ENCODE measurements around the gene PTHLH.

PTHLH gene

DNA sequence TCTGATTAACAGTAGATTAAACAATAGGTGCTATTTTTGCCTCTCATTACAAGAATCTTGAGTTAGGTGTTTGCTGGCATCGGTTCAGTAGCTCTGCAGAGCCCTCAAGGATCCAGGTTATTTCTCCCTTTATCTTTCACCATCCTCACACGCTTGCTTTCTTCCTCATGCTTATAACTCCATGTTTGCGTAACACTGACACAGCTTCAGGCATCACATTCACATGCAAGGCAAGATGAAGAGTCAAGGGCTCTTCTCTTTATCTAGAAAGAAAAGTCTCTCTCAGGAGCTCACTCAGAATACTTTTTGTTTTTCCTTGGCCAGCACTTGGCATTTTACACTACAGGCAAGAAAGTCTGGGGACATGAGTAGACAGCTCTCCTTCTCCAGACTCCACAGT is 24.2 kb upstream of the PTHLH start:
- no peak overlapping the region for H3K9ac ChIP-seq (ENCODE audit: low read length)
- no peak overlapping the region for H3K4me3 ChIP-seq (ENCODE audit: low read length)
- no peaks in the 10 kb centered on the region for H3K36me3 ChIP-seq (ENCODE audit: control insufficient read depth, low read depth, low read length)
- H3K27me3 ChIP-seq (ENCODE audit: control insufficient read depth, insufficient read depth, low read length), result no peaks in the 10 kb centered on the region
- H3K9me3 ChIP-seq (ENCODE audit: control insufficient read depth, low read depth, low read length), result no peaks in the 10 kb centered on the region
- H3K4me1 ChIP-seq (ENCODE audit: control insufficient read depth, low read depth, low read length), result peaks cover 3% of the 10 kb centered on the region
- no peak overlapping the region for H3K27ac ChIP-seq (ENCODE audit: low read length)

DNA sequence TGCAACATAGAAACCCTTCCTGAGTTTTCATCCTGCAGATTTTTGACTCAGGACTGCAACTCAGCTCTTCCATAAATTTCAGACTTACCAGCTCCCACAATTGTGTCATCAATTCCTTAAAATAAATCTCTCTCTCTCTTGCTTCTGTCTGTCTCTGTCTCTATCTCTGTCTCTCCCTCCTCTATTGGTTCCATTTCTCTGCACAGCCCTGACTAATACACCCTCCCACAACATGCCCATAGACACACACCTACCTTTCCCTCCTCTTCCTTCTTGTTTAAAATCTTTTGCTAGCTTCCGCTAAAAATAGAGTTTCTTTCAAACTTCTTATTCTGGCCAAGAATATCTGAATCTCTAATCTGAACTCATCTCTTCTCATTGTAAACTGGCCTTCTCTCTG is 22.9 kb upstream of the PTHLH start:
- Histone ChIP-seq H3K36me3 (ENCODE audit: control insufficient read depth, low read depth, low read length) (no peaks in the 10 kb centered on the region), H3K27ac (ENCODE audit: low read length) (no peak overlapping the region), H3K4me3 (ENCODE audit: low read length) (no peak overlapping the region), H3K9ac (ENCODE audit: low read length) (no peak overlapping the region), H3K9me3 (ENCODE audit: control insufficient read depth, low read depth, low read length) (no peaks in the 10 kb centered on the region), H3K27me3 (ENCODE audit: control insufficient read depth, insufficient read depth, low read length) (no peaks in the 10 kb centered on the region), H3K4me1 (ENCODE audit: control insufficient read depth, low read depth, low read length) (peaks cover 3% of the 10 kb centered on the region)

DNA sequence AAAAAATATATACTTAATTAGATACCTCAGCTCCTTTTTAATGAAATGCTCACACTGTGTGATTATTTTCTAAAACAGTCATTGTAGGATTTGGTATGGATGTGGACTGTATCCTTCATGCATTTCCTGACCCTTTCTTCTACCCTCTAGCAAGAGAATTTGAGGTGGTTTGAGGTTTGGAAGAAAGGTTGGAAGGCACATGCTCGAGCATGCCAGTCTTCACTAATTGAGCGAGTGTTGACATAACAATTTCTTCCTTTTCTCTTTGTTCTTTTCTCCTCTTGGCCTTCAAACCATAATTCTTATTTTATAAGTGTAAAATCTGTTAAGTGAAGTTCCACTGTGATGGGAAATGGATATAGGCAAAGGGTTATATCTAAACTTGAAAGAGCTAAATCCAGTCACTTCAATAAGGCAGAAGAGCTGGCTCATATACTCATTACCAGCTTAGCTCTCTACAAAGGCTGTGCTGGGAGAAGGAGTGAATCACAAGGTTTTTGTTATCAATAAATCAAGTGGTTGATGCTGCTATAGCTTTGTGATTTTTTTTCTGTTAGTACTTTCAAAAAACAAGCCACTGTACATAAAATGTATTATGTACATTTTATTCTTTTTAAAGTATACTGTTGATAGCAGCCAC is 16.2 kb upstream of the PTHLH start:
- no peaks in the 10 kb centered on the region for H3K27me3 ChIP-seq (ENCODE audit: control insufficient read depth, insufficient read depth, low read length)
- no peaks in the 10 kb centered on the region for H3K4me1 ChIP-seq (ENCODE audit: control insufficient read depth, low read depth, low read length)
- no peak overlapping the region for H3K9ac ChIP-seq (ENCODE audit: low read length)
- H3K36me3 ChIP-seq (ENCODE audit: control insufficient read depth, low read depth, low read length), result no peaks in the 10 kb centered on the region
- no peaks in the 10 kb centered on the region for H3K9me3 ChIP-seq (ENCODE audit: control insufficient read depth, low read depth, low read length)
- H3K4me3 ChIP-seq (ENCODE audit: low read length), result no peak overlapping the region
- no peak overlapping the region for H3K27ac ChIP-seq (ENCODE audit: low read length)

DNA sequence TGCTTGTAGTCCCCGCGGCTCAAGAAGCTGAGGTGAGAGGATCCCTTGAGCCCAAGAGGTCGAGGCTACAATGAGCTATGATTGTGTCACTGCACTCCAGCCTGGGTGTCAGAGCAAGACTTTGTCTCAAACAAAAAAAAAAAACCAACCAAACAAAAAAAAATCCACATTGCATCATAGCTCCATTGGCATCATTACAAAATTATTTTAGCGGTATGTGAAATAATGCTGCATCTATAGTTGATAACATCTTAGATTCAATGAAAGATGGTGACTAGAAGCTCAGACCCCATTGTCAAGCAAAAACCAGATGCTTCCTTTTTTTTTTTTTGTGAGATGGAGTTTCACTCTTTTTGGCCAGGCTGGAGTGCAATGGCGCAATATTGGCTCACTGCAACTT is 14.8 kb upstream of the PTHLH start:
- no peaks in the 10 kb centered on the region for H3K9me3 ChIP-seq (ENCODE audit: control insufficient read depth, low read depth, low read length)
- no peak overlapping the region for H3K27ac ChIP-seq (ENCODE audit: low read length)
- no peak overlapping the region for H3K4me3 ChIP-seq (ENCODE audit: low read length)
- H3K4me1 ChIP-seq (ENCODE audit: control insufficient read depth, low read depth, low read length), result no peaks in the 10 kb centered on the region
- H3K27me3 ChIP-seq (ENCODE audit: control insufficient read depth, insufficient read depth, low read length), result no peaks in the 10 kb centered on the region
- H3K9ac ChIP-seq (ENCODE audit: low read length), result no peak overlapping the region
- H3K36me3 ChIP-seq (ENCODE audit: control insufficient read depth, low read depth, low read length), result no peaks in the 10 kb centered on the region

DNA sequence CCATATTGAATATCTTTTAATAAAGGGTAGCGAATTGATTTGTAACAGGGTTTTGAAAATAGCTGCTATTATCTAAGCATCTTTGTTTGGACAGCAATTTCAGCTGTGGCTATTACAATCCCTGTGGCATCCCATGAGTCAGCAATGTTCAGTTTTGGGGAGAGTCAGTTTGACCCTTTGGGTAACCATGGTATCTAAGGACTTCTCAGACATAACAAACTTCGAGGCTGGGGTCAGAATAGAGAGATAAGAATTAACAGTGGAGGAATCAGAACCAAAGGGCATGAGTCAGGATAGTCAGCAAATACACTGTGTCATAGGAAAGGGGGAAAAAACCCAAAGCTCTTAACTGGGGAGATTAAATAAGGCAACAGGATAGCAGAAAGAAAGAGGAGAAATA is 11.7 kb upstream of the PTHLH start:
- no peaks in the 10 kb centered on the region for H3K4me1 ChIP-seq (ENCODE audit: control insufficient read depth, low read depth, low read length)
- no peak overlapping the region for H3K9ac ChIP-seq (ENCODE audit: low read length)
- H3K27me3 ChIP-seq (ENCODE audit: control insufficient read depth, insufficient read depth, low read length), result peaks cover 3% of the 10 kb centered on the region
- H3K36me3 ChIP-seq (ENCODE audit: control insufficient read depth, low read depth, low read length), result no peaks in the 10 kb centered on the region
- H3K4me3 ChIP-seq (ENCODE audit: low read length), result no peak overlapping the region
- H3K9me3 ChIP-seq (ENCODE audit: control insufficient read depth, low read depth, low read length), result no peaks in the 10 kb centered on the region
- H3K27ac ChIP-seq (ENCODE audit: low read length), result no peak overlapping the region

DNA sequence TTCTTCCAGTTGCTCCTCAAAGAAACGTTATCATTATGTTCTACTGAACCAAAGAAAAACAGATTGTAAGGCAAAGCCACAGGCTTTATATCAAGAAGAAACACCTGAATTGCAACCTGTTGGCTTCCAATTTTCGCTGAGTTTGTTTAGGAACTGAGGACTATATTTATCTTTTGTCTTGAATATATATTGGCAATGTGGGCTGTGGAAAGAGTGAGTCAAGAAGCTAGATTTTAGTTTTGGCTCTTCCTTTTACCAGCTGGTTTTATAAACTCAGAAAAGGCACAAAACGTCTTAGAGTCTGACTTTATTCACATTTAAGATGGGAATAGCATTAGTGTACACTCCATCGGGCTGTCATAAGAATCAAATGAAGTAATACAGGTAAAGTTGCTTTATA is 10.4 kb upstream of the PTHLH start:
- Histone ChIP-seq H3K9me3 (ENCODE audit: control insufficient read depth, low read depth, low read length) (no peaks in the 10 kb centered on the region), H3K4me1 (ENCODE audit: control insufficient read depth, low read depth, low read length) (no peaks in the 10 kb centered on the region), H3K27me3 (ENCODE audit: control insufficient read depth, insufficient read depth, low read length) (peaks cover 16% of the 10 kb centered on the region), H3K36me3 (ENCODE audit: control insufficient read depth, low read depth, low read length) (no peaks in the 10 kb centered on the region), H3K27ac (ENCODE audit: low read length) (no peak overlapping the region), H3K4me3 (ENCODE audit: low read length) (no peak overlapping the region), H3K9ac (ENCODE audit: low read length) (no peak overlapping the region)

DNA sequence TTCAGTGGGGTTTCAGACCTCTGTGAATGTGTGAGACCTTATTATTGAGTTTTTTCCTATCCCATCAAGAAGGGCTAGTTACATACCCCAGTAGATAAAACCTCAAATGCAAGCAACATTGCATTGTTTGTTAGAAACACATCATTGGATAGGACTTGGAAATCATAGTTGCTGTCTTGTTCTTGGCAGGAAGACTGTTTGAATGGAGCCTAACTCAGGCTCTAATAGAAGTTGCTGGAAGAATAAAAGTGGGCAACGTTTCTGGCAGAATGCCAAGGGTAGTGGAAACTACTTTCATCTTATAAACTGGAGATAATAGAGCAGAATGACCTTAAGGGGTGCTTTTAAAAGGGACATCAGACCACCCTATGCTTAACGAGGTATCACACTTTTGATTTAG is 9.9 kb upstream of the PTHLH start:
- Histone ChIP-seq H3K9ac (ENCODE audit: low read length) (no peak overlapping the region), H3K4me1 (ENCODE audit: control insufficient read depth, low read depth, low read length) (no peaks in the 10 kb centered on the region), H3K4me3 (ENCODE audit: low read length) (no peak overlapping the region), H3K36me3 (ENCODE audit: control insufficient read depth, low read depth, low read length) (no peaks in the 10 kb centered on the region), H3K9me3 (ENCODE audit: control insufficient read depth, low read depth, low read length) (no peaks in the 10 kb centered on the region), H3K27me3 (ENCODE audit: control insufficient read depth, insufficient read depth, low read length) (peaks cover 22% of the 10 kb centered on the region), H3K27ac (ENCODE audit: low read length) (no peak overlapping the region)

DNA sequence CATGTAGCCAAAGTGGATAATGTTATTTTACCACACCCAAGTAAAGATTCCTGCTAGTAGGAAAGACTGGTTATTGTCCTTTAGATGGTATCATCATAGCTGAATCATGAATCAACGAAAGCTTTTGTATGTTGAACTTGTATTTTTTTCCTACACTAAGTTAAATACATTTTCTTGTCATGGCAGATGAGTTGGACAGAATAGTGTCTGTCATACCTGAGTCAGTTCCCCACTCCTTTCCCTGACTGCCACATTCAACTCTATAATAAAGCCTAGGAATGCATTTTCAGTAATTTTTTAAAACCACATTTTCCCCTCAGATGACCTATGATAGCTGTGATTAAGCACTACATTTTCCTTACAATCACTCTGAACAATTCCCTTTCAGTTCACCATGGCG is 9.3 kb upstream of the PTHLH start:
- Histone ChIP-seq H3K36me3 (ENCODE audit: control insufficient read depth, low read depth, low read length) (no peaks in the 10 kb centered on the region), H3K27ac (ENCODE audit: low read length) (no peak overlapping the region), H3K9ac (ENCODE audit: low read length) (no peak overlapping the region), H3K27me3 (ENCODE audit: control insufficient read depth, insufficient read depth, low read length) (peaks cover 27% of the 10 kb centered on the region), H3K4me1 (ENCODE audit: control insufficient read depth, low read depth, low read length) (no peaks in the 10 kb centered on the region), H3K4me3 (ENCODE audit: low read length) (no peak overlapping the region), H3K9me3 (ENCODE audit: control insufficient read depth, low read depth, low read length) (no peaks in the 10 kb centered on the region)

DNA sequence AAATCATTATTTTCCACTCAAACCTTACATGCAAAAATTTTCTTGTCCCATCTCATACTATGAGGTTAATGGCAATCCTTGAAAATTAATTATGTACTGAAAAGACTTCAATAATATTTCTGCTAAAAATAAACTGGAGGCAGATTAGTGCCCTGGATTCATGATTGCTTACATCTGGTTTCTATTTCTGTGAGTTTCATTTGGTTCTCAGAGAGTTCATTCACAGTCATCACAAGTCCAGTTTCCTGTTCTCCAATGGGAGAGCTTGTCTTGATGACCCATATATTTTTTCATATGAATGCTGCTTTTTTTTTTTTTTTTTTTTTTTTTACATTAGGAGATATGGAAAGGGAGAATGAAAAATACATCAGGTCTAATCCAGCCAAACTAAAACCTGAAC is 6.6 kb upstream of the PTHLH start:
- Histone ChIP-seq H3K9me3 (ENCODE audit: control insufficient read depth, low read depth, low read length) (no peaks in the 10 kb centered on the region), H3K27ac (ENCODE audit: low read length) (no peak overlapping the region), H3K9ac (ENCODE audit: low read length) (no peak overlapping the region), H3K36me3 (ENCODE audit: control insufficient read depth, low read depth, low read length) (no peaks in the 10 kb centered on the region), H3K4me3 (ENCODE audit: low read length) (no peak overlapping the region), H3K4me1 (ENCODE audit: control insufficient read depth, low read depth, low read length) (peaks cover 14% of the 10 kb centered on the region), H3K27me3 (ENCODE audit: control insufficient read depth, insufficient read depth, low read length) (peaks cover 54% of the 10 kb centered on the region)

DNA sequence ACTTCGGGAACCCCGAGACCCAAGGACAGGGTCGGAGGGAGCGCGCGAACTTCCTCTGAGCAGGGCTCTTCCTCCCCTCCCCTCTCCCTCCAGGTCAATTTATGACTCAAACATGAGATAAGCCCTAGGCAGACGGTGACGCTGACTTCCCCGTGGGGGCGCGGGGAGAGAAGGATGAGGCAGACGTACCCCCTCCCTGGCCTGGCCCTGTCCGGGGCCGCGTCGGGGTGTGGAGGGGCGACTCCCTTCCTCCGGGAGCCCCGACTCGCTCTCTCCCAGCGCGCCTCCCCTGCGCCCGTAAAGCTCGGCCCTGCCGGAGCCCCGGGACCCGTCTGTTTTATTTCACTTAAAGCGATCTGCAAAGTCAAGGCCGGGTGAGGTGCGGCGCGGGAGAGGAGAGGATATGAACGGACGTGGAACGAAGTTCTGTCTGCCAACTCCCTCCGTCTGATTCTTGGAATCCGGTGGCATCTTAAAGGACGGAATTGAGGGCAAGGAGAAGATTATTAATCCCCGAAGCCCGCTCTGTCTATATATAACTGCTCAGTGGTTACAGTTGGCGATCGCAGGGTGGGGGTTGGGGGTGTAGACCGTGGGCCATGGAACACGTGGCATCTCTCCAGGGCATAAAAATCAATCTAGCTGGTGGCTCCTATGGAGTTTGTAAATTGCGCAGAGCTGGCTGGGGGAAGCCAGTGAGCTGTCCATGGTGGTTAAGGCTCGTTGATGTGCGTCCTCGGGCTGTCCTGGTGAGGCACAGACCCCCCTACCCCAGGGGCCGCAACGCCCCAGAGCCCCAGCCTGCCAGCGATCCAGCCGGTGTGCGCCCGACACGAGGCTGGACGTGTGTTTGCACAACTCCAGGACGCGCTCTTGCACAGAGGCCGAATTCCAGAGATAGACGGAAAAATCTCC is 2.9 kb upstream of the PTHLH start:
- H3K9ac ChIP-seq (ENCODE audit: low read length), result no peak overlapping the region
- no peaks in the 10 kb centered on the region for H3K9me3 ChIP-seq (ENCODE audit: control insufficient read depth, low read depth, low read length)
- H3K27me3 ChIP-seq (ENCODE audit: control insufficient read depth, insufficient read depth, low read length), result peaks cover 91% of the 10 kb centered on the region
- H3K4me1 ChIP-seq (ENCODE audit: control insufficient read depth, low read depth, low read length), result peaks cover 24% of the 10 kb centered on the region
- H3K36me3 ChIP-seq (ENCODE audit: control insufficient read depth, low read depth, low read length), result no peaks in the 10 kb centered on the region
- no peak overlapping the region for H3K27ac ChIP-seq (ENCODE audit: low read length)
- H3K4me3 ChIP-seq (ENCODE audit: low read length), result peak overlapping the region; percentile 54

DNA sequence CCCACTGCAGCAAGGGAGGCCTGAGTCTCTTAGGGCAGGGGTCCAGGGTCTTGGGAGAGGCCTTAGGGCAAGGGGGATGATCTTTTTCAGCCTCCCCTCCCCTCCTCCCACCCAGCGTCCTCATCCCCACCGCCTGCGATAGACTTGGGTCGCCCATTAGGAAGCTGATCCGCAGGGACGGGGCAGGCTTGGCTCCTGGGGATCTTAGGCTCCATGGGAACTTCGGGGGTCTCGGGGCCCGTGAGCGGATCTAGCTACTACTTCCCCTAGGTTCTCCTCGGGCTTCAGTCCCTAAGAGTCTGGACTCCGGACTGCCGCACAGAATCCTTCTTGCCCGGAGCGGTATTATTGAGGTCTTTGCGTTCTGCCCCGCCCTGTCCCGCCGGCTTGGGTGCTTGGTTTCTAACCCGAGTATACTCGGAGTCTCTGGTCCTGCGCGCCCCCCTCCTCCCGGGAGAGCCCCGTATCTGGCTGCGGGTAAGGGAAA is 2.2 kb upstream of the PTHLH start:
- peak overlapping the region; percentile 54 for H3K4me3 ChIP-seq (ENCODE audit: low read length)
- H3K4me1 ChIP-seq (ENCODE audit: control insufficient read depth, low read depth, low read length), result peaks cover 24% of the 10 kb centered on the region
- H3K27me3 ChIP-seq (ENCODE audit: control insufficient read depth, insufficient read depth, low read length), result peaks cover 96% of the 10 kb centered on the region
- no peak overlapping the region for H3K9ac ChIP-seq (ENCODE audit: low read length)
- no peaks in the 10 kb centered on the region for H3K9me3 ChIP-seq (ENCODE audit: control insufficient read depth, low read depth, low read length)
- no peak overlapping the region for H3K27ac ChIP-seq (ENCODE audit: low read length)
- H3K36me3 ChIP-seq (ENCODE audit: control insufficient read depth, low read depth, low read length), result no peaks in the 10 kb centered on the region

DNA sequence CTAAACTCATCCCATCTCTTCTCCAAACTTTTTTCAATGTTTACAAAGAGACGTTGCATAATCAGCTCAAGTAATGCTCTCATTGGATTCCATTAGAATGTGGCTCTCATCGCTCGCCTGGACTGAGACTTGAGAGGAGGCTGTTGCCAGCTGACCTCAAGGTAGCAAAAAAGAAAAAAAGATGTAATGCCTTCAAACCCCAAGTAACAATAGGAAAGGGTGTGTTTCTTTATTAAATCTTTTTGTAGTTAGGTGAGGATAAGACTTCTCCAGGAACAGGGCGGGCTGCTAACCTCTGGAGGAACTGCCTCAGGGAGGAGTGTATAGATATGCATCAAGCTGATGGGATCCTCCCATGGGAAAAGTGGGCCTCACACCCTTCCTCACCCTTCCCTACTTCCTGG is 956 bp upstream of the PTHLH start:
- no peak overlapping the region for H3K27ac ChIP-seq (ENCODE audit: low read length)

More for the DNA sequence above, 956 bp upstream of the PTHLH start:
- H3K4me3 ChIP-seq (ENCODE audit: low read length), result no peak overlapping the region
- H3K9me3 ChIP-seq (ENCODE audit: control insufficient read depth, low read depth, low read length), result no peaks in the 10 kb centered on the region
- H3K4me1 ChIP-seq (ENCODE audit: control insufficient read depth, low read depth, low read length), result peaks cover 34% of the 10 kb centered on the region
- H3K36me3 ChIP-seq (ENCODE audit: control insufficient read depth, low read depth, low read length), result no peaks in the 10 kb centered on the region
- no peak overlapping the region for H3K9ac ChIP-seq (ENCODE audit: low read length)
- peaks cover 98% of the 10 kb centered on the region for H3K27me3 ChIP-seq (ENCODE audit: control insufficient read depth, insufficient read depth, low read length)

All from iPS-18a (cell line).